C4-2B (cell line): ENCODE measurements around the gene CCDC102B.

Experiments
- ZFX ChIP-seq: fragments of 450-650 bp; IDR thresholded peaks from 2 replicates; pipeline ENCODE4 v1.6.1; 2017
- TF ChIP-seq, protein P1 (sequence below): fragments of 450-650 bp; conservative IDR thresholded peaks from 2 replicates; pipeline ENCODE4 v1.5.1; 2017; ENCODE audit warnings: mild to moderate bottlenecking

DNA sequence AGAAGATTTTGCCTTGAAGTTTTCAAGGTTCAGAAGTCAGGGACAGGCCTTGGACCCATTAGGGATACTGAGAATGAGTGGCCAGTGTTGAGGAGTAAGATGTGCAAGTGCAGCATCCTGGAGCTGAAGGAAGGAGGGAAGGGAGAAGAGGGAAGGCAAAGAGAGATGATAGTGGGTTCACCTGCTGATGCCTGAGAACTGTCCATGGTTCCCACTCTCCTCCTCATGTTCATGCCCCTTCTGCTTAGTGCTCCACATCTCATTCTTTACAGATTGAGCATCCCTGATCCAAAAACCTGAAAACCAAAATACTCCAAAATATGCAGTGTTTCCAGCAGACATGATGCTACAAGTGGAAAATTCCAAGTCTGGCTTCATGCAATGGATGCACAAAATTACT is 137.8 kb downstream of the CCDC102B start:
- TF ChIP-seq, protein P1, sequence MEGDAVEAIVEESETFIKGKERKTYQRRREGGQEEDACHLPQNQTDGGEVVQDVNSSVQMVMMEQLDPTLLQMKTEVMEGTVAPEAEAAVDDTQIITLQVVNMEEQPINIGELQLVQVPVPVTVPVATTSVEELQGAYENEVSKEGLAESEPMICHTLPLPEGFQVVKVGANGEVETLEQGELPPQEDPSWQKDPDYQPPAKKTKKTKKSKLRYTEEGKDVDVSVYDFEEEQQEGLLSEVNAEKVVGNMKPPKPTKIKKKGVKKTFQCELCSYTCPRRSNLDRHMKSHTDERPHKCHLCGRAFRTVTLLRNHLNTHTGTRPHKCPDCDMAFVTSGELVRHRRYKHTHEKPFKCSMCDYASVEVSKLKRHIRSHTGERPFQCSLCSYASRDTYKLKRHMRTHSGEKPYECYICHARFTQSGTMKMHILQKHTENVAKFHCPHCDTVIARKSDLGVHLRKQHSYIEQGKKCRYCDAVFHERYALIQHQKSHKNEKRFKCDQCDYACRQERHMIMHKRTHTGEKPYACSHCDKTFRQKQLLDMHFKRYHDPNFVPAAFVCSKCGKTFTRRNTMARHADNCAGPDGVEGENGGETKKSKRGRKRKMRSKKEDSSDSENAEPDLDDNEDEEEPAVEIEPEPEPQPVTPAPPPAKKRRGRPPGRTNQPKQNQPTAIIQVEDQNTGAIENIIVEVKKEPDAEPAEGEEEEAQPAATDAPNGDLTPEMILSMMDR, result no peak
- no peak for TF ChIP-seq ZFX
